LNCAP (cell line): Measurements from ENCODE around the gene ZNF652.

Experiments
- TF ChIP-seq, protein P1 (sequence below): fragments of 450-650 bp; IDR thresholded peaks from 2 replicates; pipeline ENCODE4 v1.5.1; 2017; ENCODE audit warnings: mild to moderate bottlenecking

ZNF652 gene

DNA sequence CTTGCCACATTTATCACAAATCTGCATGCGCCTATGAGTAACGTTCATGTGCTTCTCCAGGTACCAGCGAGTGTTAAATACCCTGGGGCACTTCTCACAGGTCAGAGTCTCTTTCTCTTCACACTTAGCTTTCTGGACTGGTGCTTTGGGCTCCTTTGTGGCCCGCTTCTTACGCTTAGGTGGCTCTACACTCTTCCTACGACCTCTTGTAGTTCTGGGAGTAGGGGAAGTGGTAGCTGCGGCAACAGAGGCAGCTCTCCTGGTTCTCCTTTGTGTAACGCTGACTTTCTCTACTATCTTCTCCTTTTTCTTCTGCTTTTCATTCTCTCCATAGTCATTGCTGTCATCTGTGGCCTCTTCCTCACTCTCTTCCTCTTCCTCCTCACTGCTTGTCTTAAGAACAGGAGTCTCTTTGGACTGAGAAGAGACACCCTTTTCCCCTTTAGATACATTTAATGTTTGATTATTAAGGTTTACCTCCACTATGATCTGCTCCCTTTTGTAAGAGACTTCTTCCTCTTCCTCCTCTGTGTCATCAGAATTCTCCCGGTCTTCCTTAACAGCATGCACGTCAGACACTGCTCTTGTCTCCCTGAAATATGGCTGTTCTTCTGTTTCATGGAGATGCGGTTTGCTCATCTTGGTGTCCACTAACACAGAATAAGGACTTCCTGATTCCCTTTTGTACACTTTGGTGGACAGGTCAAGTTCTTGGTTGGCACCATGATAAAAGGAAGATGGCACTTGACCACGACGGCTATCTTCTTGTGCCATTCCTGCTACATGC, 45.0 kb downstream of the ZNF652 start:
- TF ChIP-seq, protein P1, sequence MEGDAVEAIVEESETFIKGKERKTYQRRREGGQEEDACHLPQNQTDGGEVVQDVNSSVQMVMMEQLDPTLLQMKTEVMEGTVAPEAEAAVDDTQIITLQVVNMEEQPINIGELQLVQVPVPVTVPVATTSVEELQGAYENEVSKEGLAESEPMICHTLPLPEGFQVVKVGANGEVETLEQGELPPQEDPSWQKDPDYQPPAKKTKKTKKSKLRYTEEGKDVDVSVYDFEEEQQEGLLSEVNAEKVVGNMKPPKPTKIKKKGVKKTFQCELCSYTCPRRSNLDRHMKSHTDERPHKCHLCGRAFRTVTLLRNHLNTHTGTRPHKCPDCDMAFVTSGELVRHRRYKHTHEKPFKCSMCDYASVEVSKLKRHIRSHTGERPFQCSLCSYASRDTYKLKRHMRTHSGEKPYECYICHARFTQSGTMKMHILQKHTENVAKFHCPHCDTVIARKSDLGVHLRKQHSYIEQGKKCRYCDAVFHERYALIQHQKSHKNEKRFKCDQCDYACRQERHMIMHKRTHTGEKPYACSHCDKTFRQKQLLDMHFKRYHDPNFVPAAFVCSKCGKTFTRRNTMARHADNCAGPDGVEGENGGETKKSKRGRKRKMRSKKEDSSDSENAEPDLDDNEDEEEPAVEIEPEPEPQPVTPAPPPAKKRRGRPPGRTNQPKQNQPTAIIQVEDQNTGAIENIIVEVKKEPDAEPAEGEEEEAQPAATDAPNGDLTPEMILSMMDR: no peak

GRCh38 chr17:49316258-49316570, 45.8 kb downstream of the ZNF652 start:
- TF ChIP-seq, protein P1: no peak

- TF ChIP-seq, protein P1: peak; percentile 85
These were observed 46.3 kb downstream of the ZNF652 start for GRCh38 chr17:49315551-49316257.

DNA sequence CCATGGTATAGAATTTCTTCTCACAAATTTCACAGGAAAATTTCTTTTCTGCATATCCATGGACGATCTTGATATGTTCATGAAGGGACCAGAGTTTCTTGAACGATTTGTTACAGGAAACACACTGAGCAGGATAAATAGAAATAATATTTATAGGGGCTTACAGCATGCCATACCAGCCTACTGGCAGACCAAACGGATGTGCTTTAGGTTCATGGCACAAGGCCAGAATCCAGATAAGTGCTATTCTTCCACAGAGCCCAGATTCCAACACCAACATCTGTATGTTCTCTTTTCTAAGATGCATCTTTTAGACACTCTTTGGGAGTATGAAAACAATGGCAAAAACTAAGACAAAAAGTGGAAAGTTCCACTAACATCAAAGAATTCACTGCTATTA, 49.3 kb downstream of the ZNF652 start:
- TF ChIP-seq, protein P1: no peak

DNA sequence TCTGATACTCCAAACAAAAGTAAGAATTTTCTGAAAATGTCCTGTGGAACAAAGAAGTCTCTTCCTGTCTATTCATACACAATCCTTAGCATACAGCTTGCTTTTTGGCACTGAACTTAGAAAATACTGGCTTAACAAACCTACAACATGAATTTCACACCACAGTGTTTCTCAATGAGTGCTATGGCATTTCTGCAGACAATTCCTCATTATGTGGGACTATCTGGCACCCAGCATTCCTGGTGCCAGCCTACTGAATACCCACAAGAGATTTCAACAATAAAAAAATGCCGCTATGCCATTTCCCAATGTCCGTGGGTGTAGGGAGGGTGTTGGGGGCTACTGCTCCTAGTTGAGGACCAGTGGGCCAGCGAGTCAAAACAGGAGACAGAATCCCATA, 62.1 kb downstream of the ZNF652 start:
- TF ChIP-seq, protein P1: no peak

DNA sequence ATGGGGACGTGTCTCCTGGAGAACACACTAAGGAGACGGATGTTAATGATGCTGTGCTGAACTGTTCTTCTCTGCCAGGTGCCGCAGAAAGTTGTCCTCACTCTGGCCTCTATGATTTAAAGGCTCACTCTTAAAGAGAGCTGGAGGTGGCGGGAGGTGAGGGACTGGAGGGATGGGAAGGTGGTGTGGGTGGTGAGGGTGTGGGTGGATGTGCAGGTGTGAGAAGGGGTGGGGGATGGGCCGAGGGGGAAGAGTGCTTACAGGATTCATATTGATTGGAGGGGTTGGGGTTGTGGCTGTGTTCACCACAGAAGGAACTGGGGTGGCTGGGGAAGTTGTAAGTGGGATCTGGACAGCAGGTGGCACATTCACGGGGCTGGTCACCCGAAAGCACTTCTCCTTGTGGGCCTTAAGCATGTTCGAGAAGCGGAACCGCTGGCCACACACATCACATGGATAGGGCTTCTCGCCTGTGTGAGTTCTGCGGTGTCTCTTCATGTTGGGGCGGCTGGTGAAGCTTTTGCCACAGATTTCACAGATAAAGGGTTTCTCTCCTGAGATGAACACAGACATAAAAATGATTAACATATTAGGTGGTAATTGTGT, 63.6 kb downstream of the ZNF652 start:
- TF ChIP-seq, protein P1: no peak

GRCh38 chr17:49297141-49297540, 64.9 kb downstream of the ZNF652 start:
- TF ChIP-seq, protein P1: no peak
